K562 (cell line): ENCODE data around the gene ABCG1. TPM values are rescaled to one million over a fixed set of nuclear protein-coding genes. Genes with fewer than 3 reads are reported as not detected.

ENCODE experiments used
- BRD4 ChIP-seq: fragments of 200-600 bp; sonication (generic); IDR thresholded peaks from 2 replicates; pipeline ENCODE4 v1.6.1; 2017; ENCODE audit warnings: inconsistent platforms
- DEAF1 ChIP-seq: fragments of 450-650 bp; formaldehyde crosslinking; IDR thresholded peaks from 2 replicates; pipeline ENCODE4 v1.4.0; 2020; ENCODE audit warnings: mild to moderate bottlenecking, moderate library complexity
- FOXK2 ChIP-seq, 2 experiments: fragments of 450-650 bp; IDR thresholded peaks in 1 of 2; conservative IDR thresholded peaks in 1 of 2; 2 replicates each; pipeline ENCODE4 v1.6.1; 2016; ENCODE audit warnings: low read depth in 2 of 2, mild to moderate bottlenecking in 1 of 2
- GABPB2 ChIP-seq: fragments of 250-450 bp; sonication (Bioruptor Pico); conservative IDR thresholded peaks from 2 replicates; pipeline ENCODE4 v1.5.1; 2021; ENCODE audit warnings: mild to moderate bottlenecking
- L3MBTL2 ChIP-seq: fragments of 450-650 bp; IDR thresholded peaks from 2 replicates; pipeline ENCODE4 v1.6.1; 2016; ENCODE audit warnings: mild to moderate bottlenecking, moderate library complexity
- MAZ ChIP-seq, 2 experiments: fragments of 450-650 bp in 1 of 2; sonication (generic) in 1 of 2; formaldehyde crosslinking; IDR thresholded peaks in 1 of 2; conservative IDR thresholded peaks in 1 of 2; 2 replicates each; pipeline versions ENCODE4 v1.4.0 to v1.5.0; 2020; ENCODE audit warnings: mild to moderate bottlenecking in 1 of 2, missing genetic modification reagents in 1 of 2
- MTA2 ChIP-seq: fragments of 450-650 bp; IDR thresholded peaks from 2 replicates; pipeline ENCODE4 v1.6.1; 2016; ENCODE audit warnings: low read depth
- MYC ChIP-seq, 2 experiments: fragments of 250-450 bp in 1 of 2; sonication (Bioruptor Pico) in 1 of 2; IDR thresholded peaks; 2 replicates each; pipeline versions ENCODE4 v1.5.1 to v1.6.1; 2012 to 2021; ENCODE audit warnings: low read depth in 2 of 2, borderline replicate concordance in 1 of 2, improper control_type of control experiment in 1 of 2, low read length in 1 of 2, mild to moderate bottlenecking in 1 of 2, moderate library complexity in 1 of 2
- NCOR1 ChIP-seq: fragments of 450-650 bp; IDR thresholded peaks from 2 replicates; pipeline ENCODE4 v1.6.1; 2016; ENCODE audit warnings: mild to moderate bottlenecking, moderate library complexity
- PHF8 ChIP-seq: fragments of 200-600 bp; sonication (generic); IDR thresholded peaks from 2 replicates; pipeline ENCODE4 v1.6.1; 2012; ENCODE audit warnings: mixed run types, mild to moderate bottlenecking, inconsistent platforms, low read length, moderate library complexity, borderline replicate concordance
- PYGO2 ChIP-seq: fragments of 450-650 bp; IDR thresholded peaks from 2 replicates; pipeline ENCODE4 v1.6.1; 2016; ENCODE audit warnings: mild to moderate bottlenecking, missing genetic modification characterization, moderate library complexity, missing compliant biosample characterization
- REST ChIP-seq, 2 experiments: fragments of 450-650 bp; formaldehyde crosslinking in 1 of 2; IDR thresholded peaks; 2 replicates each; pipeline versions ENCODE4 v1.4.0 to v1.6.1; 2014 to 2020; ENCODE audit warnings: mild to moderate bottlenecking in 2 of 2, borderline replicate concordance in 1 of 2, low read depth in 1 of 2
- ZNF766 ChIP-seq: fragments of 200-800 bp; sonication (Bioruptor generic); conservative IDR thresholded peaks from 2 replicates; pipeline ENCODE4 v1.6.1; 2016; ENCODE audit warnings: missing genetic modification characterization, missing compliant biosample characterization
- polyA plus RNA-seq, 8 experiments: library from polyadenylated mRNA; depleted of rRNA in 4 of 8; stranded (reverse) in 5 of 8; unstranded in 3 of 8; fragments of >200 nt; fragmentation: Nextera tagmentation in 2 of 8; fragmentation: Illumina TruSeq in 1 of 8; extraction: Ambion mirVana in 2 of 8; extraction: Trizol in 1 of 8; gene quantifications; 2 replicates each; pipeline versions ENCODE4 v1.2.1 to v1.2.3, GENCODE V29; 2011 to 2014; ENCODE audit warnings: inconsistent platforms in 1 of 8, missing spikeins in 1 of 8
- total RNA-seq, 7 experiments: library from RNA; depleted of rRNA in 6 of 7; stranded (reverse); fragments of >200 nt in 6 of 7; fragmentation: Illumina TruSeq in 2 of 7; extraction: Trizol in 2 of 7; gene quantifications; 2 replicates each; pipeline versions ENCODE4 v1.2.1 to v1.2.3, GENCODE V29; 2011 to 2021; ENCODE audit warnings: low replicate concordance in 1 of 7

ABCG1 gene
- total and polyA plus RNA-seq, 9 of the 15 experiments (the other 6 are each of a cell fraction or from before 2014, with no cell fraction given): 0.04 to 0.09 TPM; not detected in 7

GRCh38 chr21:42337830-42338728 lies 119.1 kb downstream of the ABCG1 start (continued):
- no peak for TF ChIP-seq PHF8
- peak; percentile 59; the same call in 1 of the 2 replicates for TF ChIP-seq L3MBTL2
- TF ChIP-seq NCOR1: no peak
- peak in 1 of 2 experiments; percentile 41; a peak in 1 of 4 replicates for TF ChIP-seq MAZ (CRISPR knock-in tag; conservative IDR thresholded peaks at IDR 0.05 in 1 of 2, IDR thresholded peaks at IDR 0.05 in 1 of 2)
- TF ChIP-seq GABPB2 (CRISPR knock-in tag): no peak
- TF ChIP-seq MTA2: no peak
- peak; percentile 33; the same call in 1 of the 2 replicates for TF ChIP-seq DEAF1 (CRISPR knock-in tag)
- 0 out of 2 replicates have a peak, but pooled peaks have one; percentile 38 for TF ChIP-seq MYC (IDR thresholded peaks at IDR 0.05; ENCODE audit: low read depth, low read length)
- TF ChIP-seq MYC (CRISPR knock-in tag; IDR thresholded peaks at IDR 0.05; ENCODE audit: borderline replicate concordance, low read depth): no peak
- no peak for TF ChIP-seq BRD4
- peak in 1 of 2 experiments; percentile 19; a peak in 1 of 4 replicates for TF ChIP-seq FOXK2 (conservative IDR thresholded peaks at IDR 0.05 in 1 of 2, IDR thresholded peaks at IDR 0.05 in 1 of 2; ENCODE audit: low read depth in 2 of 2)
- TF ChIP-seq PYGO2: no peak
- no peak for TF ChIP-seq ZNF766 (CRISPR knock-in tag)
- TF ChIP-seq REST (IDR thresholded peaks at IDR 0.05; ENCODE audit: borderline replicate concordance): peak; percentile 74; the same call in 1 of the 2 replicates
- no peak for TF ChIP-seq REST (CRISPR knock-in tag; IDR thresholded peaks at IDR 0.05; ENCODE audit: low read depth)
